Astrocyte (in vitro differentiated cells and primary cell): ENCODE data around the gene AP5S1. TPM values are rescaled to one million over a fixed set of nuclear protein-coding genes. Genes with fewer than 3 reads are reported as not detected.

Source experiments
- DNase-seq: peaks from one replicate; pipeline ENCODE4 v3.0.0-alpha.2; 2010; ENCODE audit warnings: low read depth
- FAIRE-seq: peaks from 2 replicates; lab custom pipeline; 2011; peaks lifted over from hg19 to GRCh38; lab: Jason Lieb, UNC
- H2AFZ ChIP-seq: 2 replicates; pipeline ENCODE4 v1.6.0; 2012; ENCODE audit warnings: low read depth, low read length, inconsistent platforms
- H3K27ac ChIP-seq: 2 replicates; pipeline ENCODE4 v1.5.1; 2011; ENCODE audit warnings: low read depth, low read length, inconsistent platforms
- H3K27me3 ChIP-seq: 2 replicates; pipeline ENCODE4 v1.6.0; 2011; ENCODE audit warnings: low read length, inconsistent platforms; ENCODE audit not compliant: insufficient read depth
- H3K36me3 ChIP-seq: 2 replicates; pipeline ENCODE4 v1.5.1; 2011; ENCODE audit warnings: low read length, inconsistent platforms; ENCODE audit not compliant: insufficient read depth
- H3K4me1 ChIP-seq: 2 replicates; pipeline ENCODE4 v1.5.1; 2011; ENCODE audit warnings: low read length, inconsistent platforms; ENCODE audit not compliant: insufficient read depth
- H3K4me2 ChIP-seq: 2 replicates; pipeline ENCODE4 v1.6.0; 2012; ENCODE audit warnings: low read length, inconsistent platforms
- H3K4me3 ChIP-seq: 2 replicates; pipeline ENCODE4 v1.5.1; 2011; ENCODE audit warnings: low read depth, mild to moderate bottlenecking, low read length, inconsistent platforms; ENCODE audit not compliant: insufficient read depth
- H3K79me2 ChIP-seq: 2 replicates; pipeline ENCODE4 v1.6.0; 2012; ENCODE audit warnings: mild to moderate bottlenecking, low read length, inconsistent platforms; ENCODE audit not compliant: insufficient read depth
- H3K9ac ChIP-seq: 2 replicates; pipeline ENCODE4 v1.6.0; 2012; ENCODE audit warnings: mild to moderate bottlenecking, low read length, inconsistent platforms
- H3K9me3 ChIP-seq: 2 replicates; pipeline ENCODE4 v1.5.1; 2012; ENCODE audit warnings: low read depth, mild to moderate bottlenecking, low read length, inconsistent platforms; ENCODE audit not compliant: insufficient read depth
- H4K20me1 ChIP-seq: 2 replicates; pipeline ENCODE4 v1.6.0; 2012; ENCODE audit warnings: low read length, inconsistent platforms; ENCODE audit not compliant: insufficient read depth
- H3K27ac Mint-ChIP-seq: one replicate; pipeline ENCODE4 v1.8.0; 2021; ENCODE audit warnings: mild to moderate bottlenecking, mixed read lengths; ENCODE audit not compliant: unreplicated experiment
- H3K27me3 Mint-ChIP-seq: one replicate; pipeline ENCODE4 v1.8.0; 2021; ENCODE audit warnings: low read depth, mixed read lengths; ENCODE audit not compliant: unreplicated experiment
- H3K36me3 Mint-ChIP-seq: one replicate; pipeline ENCODE4 v1.8.0; 2021; ENCODE audit warnings: low read depth, mixed read lengths; ENCODE audit not compliant: unreplicated experiment
- H3K4me1 Mint-ChIP-seq: one replicate; pipeline ENCODE4 v1.8.0; 2021; ENCODE audit warnings: low read depth, mixed read lengths; ENCODE audit not compliant: unreplicated experiment
- H3K4me3 Mint-ChIP-seq: one replicate; pipeline ENCODE4 v1.8.0; 2021; ENCODE audit warnings: mild to moderate bottlenecking, moderate library complexity, mixed read lengths; ENCODE audit not compliant: unreplicated experiment
- H3K9me3 Mint-ChIP-seq: one replicate; pipeline ENCODE4 v1.8.0; 2021; ENCODE audit warnings: mild to moderate bottlenecking, mixed read lengths; ENCODE audit not compliant: unreplicated experiment
- EZH2 ChIP-seq: IDR thresholded peaks from 2 replicates; pipeline ENCODE4 v1.6.1; 2012; ENCODE audit warnings: mild to moderate bottlenecking, low read length, inconsistent platforms; ENCODE audit not compliant: insufficient read depth
- total RNA-seq: library from RNA; stranded (reverse); gene quantifications from 2 replicates; pipeline ENCODE4 v1.2.1, GENCODE V29; 2021
- TF ChIP-seq, protein P1 (sequence below): IDR thresholded peaks from 2 replicates; pipeline ENCODE4 v1.5.1; 2011; ENCODE audit warnings: low read depth, mild to moderate bottlenecking, inconsistent platforms, low read length, moderate library complexity; ENCODE audit not compliant: insufficient read depth

Gene AP5S1
- total RNA-seq, 1 donor from 2014 or later = 12.6 TPM

GRCh38 chr20:3846378-3846739 lies 26.0 kb downstream of the AP5S1 start:
- H3K4me3 Mint-ChIP-seq = peak overlapping the region; percentile 96
- no peak for DNase-seq
- peaks cover 20% of the 10 kb centered on the region for H4K20me1 ChIP-seq
- peaks cover 16% of the 10 kb centered on the region for H3K4me1 Mint-ChIP-seq
- peak overlapping the region; percentile 94 for H3K9ac ChIP-seq
- H3K9me3 Mint-ChIP-seq = no peaks in the 10 kb centered on the region
- peak overlapping the region; percentile 61 for H3K27ac ChIP-seq
- FAIRE-seq = no peak
- H3K27ac Mint-ChIP-seq = no peak overlapping the region
- H3K27me3 ChIP-seq = no peaks in the 10 kb centered on the region
- peak overlapping the region; percentile 78 for H3K4me3 ChIP-seq
- H3K27me3 Mint-ChIP-seq = no peaks in the 10 kb centered on the region
- no peaks in the 10 kb centered on the region for H3K36me3 ChIP-seq
- peaks cover 42% of the 10 kb centered on the region for H3K79me2 ChIP-seq
- no peaks in the 10 kb centered on the region for H3K9me3 ChIP-seq
- H3K4me2 ChIP-seq = peak overlapping the region; percentile 98
- peaks cover 19% of the 10 kb centered on the region for H3K4me1 ChIP-seq
- TF ChIP-seq EZH2 = no peak
- TF ChIP-seq, protein P1, sequence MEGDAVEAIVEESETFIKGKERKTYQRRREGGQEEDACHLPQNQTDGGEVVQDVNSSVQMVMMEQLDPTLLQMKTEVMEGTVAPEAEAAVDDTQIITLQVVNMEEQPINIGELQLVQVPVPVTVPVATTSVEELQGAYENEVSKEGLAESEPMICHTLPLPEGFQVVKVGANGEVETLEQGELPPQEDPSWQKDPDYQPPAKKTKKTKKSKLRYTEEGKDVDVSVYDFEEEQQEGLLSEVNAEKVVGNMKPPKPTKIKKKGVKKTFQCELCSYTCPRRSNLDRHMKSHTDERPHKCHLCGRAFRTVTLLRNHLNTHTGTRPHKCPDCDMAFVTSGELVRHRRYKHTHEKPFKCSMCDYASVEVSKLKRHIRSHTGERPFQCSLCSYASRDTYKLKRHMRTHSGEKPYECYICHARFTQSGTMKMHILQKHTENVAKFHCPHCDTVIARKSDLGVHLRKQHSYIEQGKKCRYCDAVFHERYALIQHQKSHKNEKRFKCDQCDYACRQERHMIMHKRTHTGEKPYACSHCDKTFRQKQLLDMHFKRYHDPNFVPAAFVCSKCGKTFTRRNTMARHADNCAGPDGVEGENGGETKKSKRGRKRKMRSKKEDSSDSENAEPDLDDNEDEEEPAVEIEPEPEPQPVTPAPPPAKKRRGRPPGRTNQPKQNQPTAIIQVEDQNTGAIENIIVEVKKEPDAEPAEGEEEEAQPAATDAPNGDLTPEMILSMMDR = no peak
- peaks cover 3% of the 10 kb centered on the region for H3K36me3 Mint-ChIP-seq
- H2AFZ ChIP-seq = peak overlapping the region; percentile 86

DNA sequence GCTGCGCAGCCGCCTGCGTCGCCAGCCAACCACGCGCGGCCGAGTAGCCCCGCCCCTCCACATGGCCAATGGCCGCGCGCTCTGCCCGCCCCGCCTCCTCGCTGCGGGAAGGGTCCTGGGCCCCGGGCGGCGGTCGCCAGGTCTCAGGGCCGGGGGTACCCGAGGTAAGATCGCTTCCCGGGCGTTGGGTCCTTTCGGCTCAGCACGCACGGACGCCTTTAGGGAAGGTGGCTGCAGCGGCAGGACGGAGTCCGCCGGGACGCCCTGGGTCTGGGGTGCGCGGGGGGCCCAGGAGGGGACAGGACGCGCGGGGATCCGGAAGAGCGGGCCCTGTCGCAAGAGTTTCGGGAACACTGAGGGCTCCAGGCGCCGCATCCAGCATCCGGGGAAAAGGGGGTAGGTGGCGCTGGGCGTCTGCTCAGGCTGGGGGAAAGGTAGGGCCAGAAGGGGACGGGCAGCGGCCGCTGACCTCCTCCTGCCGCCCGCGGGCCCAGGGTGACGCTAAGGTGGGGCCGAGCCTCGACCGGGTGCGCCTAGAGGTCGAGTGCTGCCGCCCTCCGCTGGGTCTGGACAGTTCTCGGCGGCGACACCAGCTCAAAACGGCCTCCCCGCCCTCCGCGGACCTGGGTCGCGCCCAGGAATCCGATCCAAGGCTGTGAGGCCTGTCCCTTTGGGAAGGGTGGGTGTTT lies 26.5 kb downstream of the AP5S1 start, which contains the start of gene MAVS:
Gene MAVS, plus strand, starts transcription at position 95 of the 689 bp plus-strand sequence. CDS start 7,791 bp downstream, outside the sequence.
- Histone ChIP-seq H2AFZ (peak within 1 kb of the TSS; percentile 86), H3K9me3 (no peaks in the 10 kb centered on the region), H3K27ac (peak within 1 kb of the TSS; percentile 61), H3K4me2 (peak within 1 kb of the TSS; percentile 98), H3K9ac (peak within 1 kb of the TSS; percentile 94), H3K4me3 (peak within 1 kb of the TSS; percentile 78), H3K4me1 (peaks cover 19% of the 10 kb centered on the region), H3K36me3 (no peaks in the 10 kb centered on the region), H3K79me2 (peaks cover 42% of the 10 kb centered on the region), H4K20me1 (peaks cover 20% of the 10 kb centered on the region), H3K27me3 (no peaks in the 10 kb centered on the region)
- Mint-ChIP-seq H3K36me3 (peaks cover 3% of the 10 kb centered on the region), H3K4me3 (peak within 1 kb of the TSS; percentile 96), H3K27ac (no peak within 1 kb of the TSS), H3K9me3 (no peaks in the 10 kb centered on the region), H3K4me1 (peaks cover 16% of the 10 kb centered on the region), H3K27me3 (no peaks in the 10 kb centered on the region)
- DNase-seq = peak; percentile 60
- no peak for FAIRE-seq
- TF ChIP-seq, protein P1 = no peak
- TF ChIP-seq EZH2 = no peak

- no peaks in the 10 kb centered on the region for H3K27me3 ChIP-seq
- H3K9me3 Mint-ChIP-seq = no peaks in the 10 kb centered on the region
- DNase-seq = no peak
- peaks cover 20% of the 10 kb centered on the region for H4K20me1 ChIP-seq
- no peak for FAIRE-seq
- H3K36me3 ChIP-seq = no peaks in the 10 kb centered on the region
- H3K79me2 ChIP-seq = peaks cover 47% of the 10 kb centered on the region
- H3K4me3 ChIP-seq = peak overlapping the region; percentile 78
- H3K27ac ChIP-seq = peak overlapping the region; percentile 61
- no peak overlapping the region for H3K27ac Mint-ChIP-seq
- peaks cover 3% of the 10 kb centered on the region for H3K36me3 Mint-ChIP-seq
- peaks cover 16% of the 10 kb centered on the region for H3K4me1 Mint-ChIP-seq
- peak overlapping the region; percentile 86 for H2AFZ ChIP-seq
- peaks cover 19% of the 10 kb centered on the region for H3K4me1 ChIP-seq
- H3K9ac ChIP-seq = peak overlapping the region; percentile 94
- TF ChIP-seq EZH2 = no peak
- TF ChIP-seq, protein P1 = no peak
- no peaks in the 10 kb centered on the region for H3K27me3 Mint-ChIP-seq
- H3K9me3 ChIP-seq = no peaks in the 10 kb centered on the region
- H3K4me2 ChIP-seq = peak overlapping the region; percentile 98
- peak overlapping the region; percentile 96 for H3K4me3 Mint-ChIP-seq
Observed at GRCh38 chr20:3847429-3847940, 27.1 kb downstream of the AP5S1 start.
